Activated CD4-positive, alpha-beta T cell treated with anti-CD3 and anti-CD28 coated beads, Interleukin-2, amount 10 ng/mL, durations not matched to agents 7 days and 5 days (primary cell): ENCODE results near the gene SMO. TPM values are rescaled to one million over a fixed set of nuclear protein-coding genes. Genes with fewer than 3 reads are reported as not detected.
"Not testable (repeated sequence)": the region's sequence is repeated elsewhere in the genome, so short reads cannot be mapped to it uniquely, and the experiment has no call there.

Source experiments
- CTCF ChIA-PET: fragments of 350-600 bp; sonication (Branson Sonifier 250); formaldehyde crosslinking; loops from one replicate; lab custom pipeline; 2021; ENCODE audit warnings: antibody characterized with exemption; lab: Charles Lee
- POLR2A ChIA-PET: fragments of 350-600 bp; sonication (Branson Sonifier 250); formaldehyde crosslinking; loops from one replicate; lab custom pipeline; 2021; ENCODE audit warnings: antibody characterized with exemption; lab: Charles Lee
- DNase-seq: peaks from one replicate; pipeline ENCODE4 v3.0.0-alpha.2; 2020
- H3K27ac Mint-ChIP-seq: one replicate; pipeline ENCODE4 v1.8.0; 2021; ENCODE audit warnings: mild to moderate bottlenecking, moderate library complexity, mixed read lengths
- H3K27me3 Mint-ChIP-seq: one replicate; pipeline ENCODE4 v1.8.0; 2021; ENCODE audit warnings: mixed read lengths
- H3K36me3 Mint-ChIP-seq: one replicate; pipeline ENCODE4 v1.8.0; 2021; ENCODE audit warnings: low read depth, mixed read lengths
- H3K4me1 Mint-ChIP-seq: one replicate; pipeline ENCODE4 v1.8.0; 2021; ENCODE audit warnings: mixed read lengths
- H3K4me3 Mint-ChIP-seq: one replicate; pipeline ENCODE4 v1.8.0; 2021; ENCODE audit warnings: mild to moderate bottlenecking, moderate library complexity, mixed read lengths
- H3K9me3 Mint-ChIP-seq: one replicate; pipeline ENCODE4 v1.8.0; 2021; ENCODE audit warnings: mixed read lengths
- total RNA-seq, 2 experiments: library from RNA; stranded (reverse); gene quantifications; one replicate each; pipeline ENCODE4 v1.2.3, GENCODE V29; 2021

The SMO gene
- total RNA-seq, 2 experiments from 2014 or later = not detected

DNA sequence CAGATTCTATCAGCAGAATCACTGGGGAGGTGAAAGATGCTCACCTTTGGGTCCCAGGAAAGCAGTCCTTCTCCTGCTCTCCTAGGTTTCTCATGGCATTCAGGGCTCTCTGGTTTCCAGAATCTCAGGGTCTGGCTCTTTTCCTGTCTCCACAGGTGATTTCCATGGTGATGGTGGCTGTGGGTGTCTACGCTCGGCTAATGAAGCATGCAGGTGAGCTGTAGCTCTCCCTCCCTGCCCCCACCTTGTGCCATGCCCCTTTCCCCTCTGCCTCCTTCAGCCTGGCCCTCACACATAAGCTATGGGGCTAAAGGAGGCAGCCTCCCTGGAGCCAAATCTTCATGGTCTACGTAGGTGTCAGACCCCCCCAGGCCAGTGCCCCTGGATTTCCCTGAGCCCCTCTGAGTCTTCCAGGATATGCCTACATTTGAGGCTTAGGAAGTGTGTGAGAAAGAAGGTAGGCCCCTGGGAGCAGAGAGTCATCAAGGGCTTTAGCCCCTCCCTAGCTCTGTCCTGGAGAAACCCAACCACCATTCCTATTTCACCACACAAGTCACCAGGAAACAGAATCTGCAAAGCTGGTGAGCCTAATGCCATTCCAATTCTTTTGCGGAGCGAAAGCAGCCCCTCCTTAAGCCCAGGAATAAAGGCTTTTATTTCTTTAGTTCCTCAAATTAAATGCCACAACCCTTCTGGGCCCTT, 26.8 kb upstream of the SMO start:
- Mint-ChIP-seq H3K36me3 (no peaks in the 10 kb centered on the region), H3K27ac (no peak overlapping the region), H3K9me3 (no peaks in the 10 kb centered on the region), H3K27me3 (no peaks in the 10 kb centered on the region), H3K4me3 (no peak overlapping the region), H3K4me1 (no peaks in the 10 kb centered on the region)
- no peak for DNase-seq
- CTCF ChIA-PET = no interaction called here
- POLR2A ChIA-PET = no interaction called here

DNA sequence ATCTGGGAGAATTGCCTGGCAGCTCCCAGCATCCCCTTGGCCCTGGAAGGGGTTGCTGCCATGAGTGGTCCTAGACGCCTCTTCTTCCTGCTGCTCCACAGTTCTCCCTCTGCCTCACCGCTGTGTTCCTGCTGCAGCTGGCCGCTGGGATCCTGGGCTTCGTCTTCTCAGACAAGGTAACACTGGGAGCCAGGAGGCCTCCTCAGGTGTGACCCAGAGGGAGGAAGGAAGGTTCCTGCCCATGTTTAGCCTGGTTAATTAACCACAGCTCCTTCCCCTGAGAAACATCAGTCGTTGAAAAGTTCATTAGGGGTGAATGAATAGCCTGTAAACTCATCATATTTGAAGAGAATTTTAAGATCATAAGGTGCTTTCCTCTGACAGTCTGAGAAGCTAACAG, 25.7 kb upstream of the SMO start:
- Mint-ChIP-seq H3K27me3 (no peaks in the 10 kb centered on the region), H3K4me3 (no peak overlapping the region), H3K27ac (no peak overlapping the region), H3K4me1 (no peaks in the 10 kb centered on the region), H3K9me3 (no peaks in the 10 kb centered on the region), H3K36me3 (no peaks in the 10 kb centered on the region)
- CTCF ChIA-PET = interaction anchor here (1.3 to 1.9 kb wide), 3 partner anchors 12 to 46 kb away, joined by 3 to 8 read pairs (median 5); no protein-coding TSS in a partner anchor
- no peak for DNase-seq
- POLR2A ChIA-PET = interaction anchor here (0.5 kb wide), 1 partner anchor 407 kb away, joined by 3 read pairs; no protein-coding TSS in a partner anchor

DNA sequence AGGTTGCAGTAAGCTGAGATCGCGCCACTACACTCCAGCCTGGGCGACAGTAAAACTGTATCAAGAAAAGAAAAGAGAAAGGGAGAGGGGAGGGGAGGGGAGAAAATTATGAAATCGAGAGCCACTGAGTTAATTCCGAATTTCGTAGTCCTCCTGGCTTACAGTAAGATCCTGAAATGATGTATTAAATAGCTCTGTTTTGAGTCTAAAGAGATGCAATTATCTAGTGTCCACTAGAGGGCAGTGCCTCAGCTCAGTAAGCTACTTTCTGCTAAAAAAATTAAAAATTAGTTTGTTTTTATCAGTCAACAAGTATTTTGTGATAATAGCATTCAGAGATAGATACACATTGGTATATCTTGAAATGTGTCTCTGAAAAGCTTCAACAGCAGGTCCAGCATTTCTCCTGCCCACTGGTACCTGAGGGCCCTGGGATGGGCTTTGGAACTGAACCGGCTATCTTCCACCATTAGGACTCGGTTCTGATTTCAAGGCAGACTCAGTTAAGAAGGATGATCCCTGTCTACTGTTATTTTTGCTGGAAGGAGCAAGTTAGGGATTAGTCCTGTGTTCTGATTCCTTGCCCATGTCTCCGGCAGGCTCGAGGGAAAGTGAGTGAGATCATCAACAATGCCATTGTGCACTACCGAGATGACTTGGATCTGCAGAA, 24.4 kb upstream of the SMO start:
- ChIA-PET CTCF (interaction anchor here (0.7 to 1.9 kb wide), 19 partner anchors 8 to 261 kb away, joined by 3 to 11 read pairs (median 3); no protein-coding TSS in a partner anchor), POLR2A (no interaction called here)
- no peaks in the 10 kb centered on the region for H3K9me3 Mint-ChIP-seq
- no peaks in the 10 kb centered on the region for H3K27me3 Mint-ChIP-seq
- peak; percentile 34 for DNase-seq
- H3K27ac Mint-ChIP-seq = no peak overlapping the region
- no peak overlapping the region for H3K4me3 Mint-ChIP-seq
- H3K36me3 Mint-ChIP-seq = no peaks in the 10 kb centered on the region
- H3K4me1 Mint-ChIP-seq = peaks cover 10% of the 10 kb centered on the region

DNA sequence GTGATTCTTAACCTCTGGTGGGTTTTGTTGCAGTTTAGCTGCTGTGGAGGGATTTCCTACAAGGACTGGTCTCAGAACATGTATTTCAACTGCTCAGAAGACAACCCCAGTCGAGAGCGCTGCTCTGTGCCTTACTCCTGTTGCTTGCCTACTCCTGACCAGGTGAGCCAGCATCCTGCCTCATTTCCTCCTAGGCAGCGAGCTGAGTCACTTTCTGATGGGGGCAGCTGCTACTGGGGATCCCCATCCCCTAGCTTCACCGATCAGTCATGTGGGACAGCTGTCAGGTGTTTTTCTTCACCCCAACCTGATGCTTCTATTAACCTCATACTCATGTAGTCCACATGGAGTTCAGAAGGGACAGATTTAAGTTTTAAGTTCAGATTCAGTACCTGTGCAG, 21.7 kb upstream of the SMO start:
- POLR2A ChIA-PET = no interaction called here
- no peaks in the 10 kb centered on the region for H3K36me3 Mint-ChIP-seq

DNA sequence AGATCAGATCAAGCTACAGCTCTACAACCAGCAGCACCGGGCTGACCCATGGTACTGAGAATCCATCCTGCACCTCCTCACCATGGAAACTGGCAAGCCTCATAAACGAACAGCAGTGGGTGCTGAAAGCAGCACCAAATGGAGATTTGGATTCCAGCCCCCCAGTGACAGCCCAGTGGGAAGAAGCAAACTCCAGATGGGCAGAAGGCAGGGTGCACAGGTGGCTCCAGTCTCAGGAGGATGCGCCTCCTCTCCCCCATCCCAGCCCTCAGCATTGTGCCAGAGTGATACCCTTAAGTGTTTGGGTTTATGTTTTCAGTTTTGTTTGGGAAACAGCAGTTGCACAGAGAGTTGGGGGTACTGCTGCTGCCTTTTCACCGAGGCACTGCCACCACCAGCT, 20.6 kb upstream of the SMO start:
- H3K27me3 Mint-ChIP-seq = peaks cover 2% of the 10 kb centered on the region
- DNase-seq = no peak
- CTCF ChIA-PET = interaction anchor here (0.5 kb wide), 1 partner anchor 363 kb away, joined by 3 read pairs; no protein-coding TSS in a partner anchor
- no peaks in the 10 kb centered on the region for H3K9me3 Mint-ChIP-seq
- H3K4me3 Mint-ChIP-seq = no peak overlapping the region
- H3K36me3 Mint-ChIP-seq = no peaks in the 10 kb centered on the region
- H3K27ac Mint-ChIP-seq = no peak overlapping the region
- peaks cover 19% of the 10 kb centered on the region for H3K4me1 Mint-ChIP-seq
- POLR2A ChIA-PET = no interaction called here

More for the DNA sequence above, 21.7 kb upstream of the SMO start:
- CTCF ChIA-PET = interaction anchor here (1.4 kb wide), 1 partner anchor 52 kb away, joined by 4 read pairs; no protein-coding TSS in a partner anchor
- peaks cover 2% of the 10 kb centered on the region for H3K27me3 Mint-ChIP-seq
- no peak overlapping the region for H3K4me3 Mint-ChIP-seq
- no peaks in the 10 kb centered on the region for H3K9me3 Mint-ChIP-seq
- H3K4me1 Mint-ChIP-seq = peaks cover 19% of the 10 kb centered on the region
- H3K27ac Mint-ChIP-seq = no peak overlapping the region
- DNase-seq = no peak

DNA sequence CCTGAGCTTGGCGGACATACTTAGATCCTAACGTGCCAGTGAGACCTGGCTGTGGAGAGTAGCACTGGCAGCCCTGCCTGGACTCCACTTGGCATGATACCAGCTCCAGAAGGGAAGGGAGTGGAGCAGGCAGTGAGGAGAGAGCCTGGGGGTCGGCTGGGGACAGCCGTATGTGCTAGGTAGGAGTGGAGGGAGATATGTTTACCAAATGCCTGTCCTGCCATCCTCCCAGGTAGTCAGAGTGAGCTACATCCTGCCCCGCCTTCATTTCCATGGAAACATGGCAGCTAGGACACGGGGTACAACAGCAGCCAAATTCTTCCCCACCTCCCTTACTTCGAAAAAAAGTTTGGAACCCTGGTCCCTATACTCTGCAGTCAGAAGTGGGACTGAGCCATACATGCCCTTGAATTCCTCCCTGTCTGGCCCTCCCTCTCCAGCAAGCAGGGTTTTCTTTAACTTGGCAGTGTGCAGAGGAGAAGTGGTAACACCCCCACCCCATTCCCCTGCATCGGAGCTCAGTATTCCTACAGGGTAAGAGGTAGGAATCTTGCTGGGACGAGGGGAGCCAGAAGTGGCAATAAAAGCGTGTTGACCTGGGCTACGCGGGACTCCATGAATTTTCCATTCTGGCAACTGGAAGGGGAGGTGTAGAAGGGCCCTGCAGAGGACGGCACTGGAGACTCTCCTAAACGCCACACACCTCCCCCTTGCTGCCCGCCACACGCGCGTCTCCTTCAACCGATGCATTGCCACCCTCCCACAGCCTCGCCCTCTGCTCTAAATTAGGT, 20.0 kb upstream of the SMO start:
- POLR2A ChIA-PET = no interaction called here
- Mint-ChIP-seq H3K4me1 (peaks cover 19% of the 10 kb centered on the region), H3K9me3 (no peaks in the 10 kb centered on the region), H3K36me3 (no peaks in the 10 kb centered on the region), H3K27me3 (peaks cover 2% of the 10 kb centered on the region), H3K4me3 (peak overlapping the region; percentile 45), H3K27ac (no peak overlapping the region)
- CTCF ChIA-PET = interaction anchor here (0.5 kb wide), 2 partner anchors 225 to 362 kb away, joined by 3 to 5 read pairs; no protein-coding TSS in a partner anchor
- DNase-seq = no peak

DNA sequence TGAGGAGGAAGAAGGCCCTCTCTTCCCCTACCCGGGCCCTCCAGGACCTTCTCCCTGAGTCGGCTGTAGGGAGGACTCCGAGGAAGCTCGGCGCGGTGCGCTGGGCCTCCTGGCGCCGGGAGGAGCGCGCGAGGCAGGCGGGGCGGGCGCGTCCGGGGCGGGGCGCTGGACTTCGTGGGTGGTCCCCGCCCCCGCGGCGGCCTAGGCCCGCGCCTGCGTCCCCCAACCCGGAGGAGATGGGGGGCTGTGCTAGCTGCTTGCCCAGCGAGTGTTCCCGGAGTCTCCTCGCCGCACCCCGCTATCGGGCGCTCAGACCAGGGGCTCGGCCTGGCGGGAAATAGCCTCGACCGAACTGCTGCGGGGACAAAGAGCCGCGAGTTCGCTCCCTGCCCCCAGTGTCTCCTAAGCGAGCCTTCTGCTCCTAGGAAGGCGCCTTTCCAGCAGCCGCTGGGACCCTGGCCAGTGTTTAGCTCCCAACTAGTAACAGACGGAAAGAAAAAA, 19.2 kb upstream of the SMO start:
- H3K27me3 Mint-ChIP-seq = peaks cover 2% of the 10 kb centered on the region
- no peaks in the 10 kb centered on the region for H3K36me3 Mint-ChIP-seq
- ChIA-PET CTCF (no interaction called here), POLR2A (no interaction called here)
- peaks cover 19% of the 10 kb centered on the region for H3K4me1 Mint-ChIP-seq
- H3K4me3 Mint-ChIP-seq = peak overlapping the region; percentile 64
- no peak overlapping the region for H3K27ac Mint-ChIP-seq
- H3K9me3 Mint-ChIP-seq = no peaks in the 10 kb centered on the region
- peak; percentile 32 for DNase-seq

DNA sequence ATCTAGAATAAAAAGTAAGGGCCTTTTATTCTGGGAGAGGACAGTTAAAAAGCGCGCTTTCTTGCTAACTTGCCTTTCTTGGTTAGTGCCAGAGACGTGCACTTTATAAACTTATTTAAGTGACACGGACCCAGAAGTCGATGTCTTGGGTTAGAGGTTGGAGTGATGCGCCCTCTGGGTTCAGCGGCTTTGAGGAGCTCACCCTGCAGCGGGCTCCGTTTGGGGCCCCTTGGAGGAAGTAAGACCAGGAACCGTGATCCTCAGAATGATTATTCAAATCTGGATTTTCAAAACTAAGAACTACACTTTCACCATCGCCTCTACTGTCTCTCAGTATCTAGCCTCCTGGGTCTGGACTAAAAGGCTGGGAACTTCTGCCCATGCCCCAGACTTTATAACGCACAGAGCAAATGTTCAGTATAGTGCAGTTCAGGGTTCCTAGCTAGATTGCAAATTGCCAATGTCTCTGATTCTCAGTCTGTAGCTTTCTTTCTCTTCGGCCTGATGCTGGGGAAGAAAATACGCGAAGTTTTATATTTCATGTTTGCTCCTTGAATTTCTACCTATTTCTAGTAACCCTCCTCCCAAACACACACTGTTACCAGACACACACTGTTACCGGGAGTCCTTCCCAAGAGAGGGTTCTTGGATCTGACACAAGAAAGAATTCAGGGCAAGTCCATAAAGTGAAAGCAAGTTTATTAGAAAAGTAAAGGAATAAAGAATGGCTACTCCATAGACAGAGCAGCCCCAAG, 18.6 kb upstream of the SMO start:
- H3K4me1 Mint-ChIP-seq = peaks cover 19% of the 10 kb centered on the region
- H3K27ac Mint-ChIP-seq = no peak overlapping the region
- no peaks in the 10 kb centered on the region for H3K9me3 Mint-ChIP-seq
- peak overlapping the region; percentile 64 for H3K4me3 Mint-ChIP-seq
- POLR2A ChIA-PET = no interaction called here
- no peaks in the 10 kb centered on the region for H3K36me3 Mint-ChIP-seq
- peaks cover 8% of the 10 kb centered on the region for H3K27me3 Mint-ChIP-seq
- CTCF ChIA-PET = no interaction called here
- DNase-seq = peak; percentile 16

DNA sequence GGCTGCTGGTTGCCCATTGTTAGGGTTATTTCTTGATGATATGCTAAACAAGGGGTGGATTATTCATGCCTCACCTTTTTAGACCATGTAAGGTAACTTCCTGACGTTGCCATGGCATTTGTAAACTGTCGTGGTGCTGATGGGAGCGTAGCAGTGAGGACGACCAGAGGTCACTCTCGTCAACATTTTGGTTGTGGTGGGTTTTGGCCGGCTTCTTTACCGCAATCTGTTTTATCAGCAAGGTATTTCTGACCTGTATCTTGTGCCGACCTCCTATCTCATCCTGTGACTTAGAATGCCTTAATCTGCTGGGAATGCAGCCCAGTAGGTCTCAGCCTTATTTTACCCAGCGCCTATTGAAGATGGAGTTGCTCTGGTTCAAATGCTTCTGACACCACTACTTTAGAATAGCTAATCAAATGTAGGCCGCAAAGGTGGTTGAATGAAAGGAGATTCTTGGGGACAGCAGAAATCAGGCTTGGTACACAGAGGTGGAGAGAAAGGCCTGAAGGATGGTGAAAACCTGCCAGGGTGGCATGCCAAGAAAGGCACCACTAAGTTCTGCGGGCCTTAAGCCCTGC, 17.9 kb upstream of the SMO start:
- peaks cover 19% of the 10 kb centered on the region for H3K4me1 Mint-ChIP-seq
- POLR2A ChIA-PET = no interaction called here
- H3K36me3 Mint-ChIP-seq = no peaks in the 10 kb centered on the region
- no peak for DNase-seq
- no peaks in the 10 kb centered on the region for H3K9me3 Mint-ChIP-seq
- H3K27me3 Mint-ChIP-seq = peaks cover 11% of the 10 kb centered on the region
- H3K4me3 Mint-ChIP-seq = no peak overlapping the region
- H3K27ac Mint-ChIP-seq = no peak overlapping the region
- CTCF ChIA-PET = no interaction called here

DNA sequence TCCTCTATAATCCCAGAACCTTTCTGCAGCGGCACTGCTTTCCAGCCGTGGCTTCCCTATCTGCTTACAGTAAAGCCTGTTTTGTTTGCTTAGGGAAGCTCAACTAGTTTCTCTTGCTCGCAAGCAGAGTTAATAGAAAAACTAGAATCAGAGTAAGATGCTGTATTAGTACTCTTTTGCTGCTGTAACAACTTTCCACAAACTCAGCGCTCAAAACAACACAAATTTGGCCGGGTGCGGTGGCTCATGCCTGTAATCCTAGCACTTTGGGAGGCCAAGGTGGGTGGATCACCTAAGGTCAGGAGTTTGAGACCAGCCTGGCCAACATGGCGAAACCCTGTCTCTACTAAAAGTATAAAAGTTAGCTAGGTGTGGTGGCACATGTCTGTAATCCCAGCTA, 14.6 kb upstream of the SMO start:
- POLR2A ChIA-PET, H3K4me3 Mint-ChIP-seq, DNase-seq, CTCF ChIA-PET, H3K9me3 Mint-ChIP-seq, H3K27ac Mint-ChIP-seq, H3K36me3 Mint-ChIP-seq: not testable (repeated sequence)
- peaks cover 11% of the 10 kb centered on the region for H3K4me1 Mint-ChIP-seq
- peaks cover 20% of the 10 kb centered on the region for H3K27me3 Mint-ChIP-seq

DNA sequence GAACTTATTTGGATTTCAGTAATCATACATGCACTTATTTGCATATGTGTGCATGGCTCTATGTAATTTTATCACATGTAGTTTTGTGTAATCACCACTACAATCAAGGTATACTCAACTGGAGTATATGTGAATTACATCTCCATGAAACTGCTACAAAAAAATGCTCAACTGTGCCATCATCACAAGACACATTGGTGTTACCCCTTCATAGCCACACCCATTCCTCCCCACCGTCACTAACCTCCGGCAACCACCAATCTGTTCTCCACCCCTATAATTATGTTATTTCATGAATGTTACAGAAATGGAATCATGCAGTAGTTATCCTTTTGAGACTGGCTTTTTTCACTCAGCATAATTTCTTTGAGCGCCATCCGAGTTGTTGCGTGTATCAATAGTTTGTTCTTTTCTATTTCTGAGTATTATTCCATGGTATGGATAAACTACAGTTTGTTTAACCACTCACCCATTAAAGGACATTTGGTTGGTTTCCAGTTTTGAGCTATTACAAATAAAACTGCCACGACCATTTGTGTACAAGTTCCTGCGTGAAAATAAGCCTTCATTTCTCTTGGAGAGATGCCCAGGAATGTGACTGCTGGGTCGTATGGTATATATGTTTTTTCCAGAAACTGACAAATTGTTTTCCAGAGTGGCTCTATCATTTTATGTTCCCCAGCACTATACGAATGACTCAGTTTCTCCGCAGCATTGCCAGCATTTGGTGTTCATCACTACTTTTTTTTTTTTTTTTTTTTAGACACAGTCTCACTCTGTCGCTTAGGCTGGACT, 11.3 kb upstream of the SMO start:
- ChIA-PET POLR2A (no interaction called here), CTCF (interaction anchor here (1.0 to 1.6 kb wide), 2 partner anchors 121 to 166 kb away, joined by 3 to 4 read pairs; no protein-coding TSS in a partner anchor)
- Mint-ChIP-seq H3K27ac (no peak overlapping the region), H3K36me3 (no peaks in the 10 kb centered on the region), H3K4me1 (no peaks in the 10 kb centered on the region), H3K27me3 (peaks cover 34% of the 10 kb centered on the region), H3K4me3 (no peak overlapping the region), H3K9me3 (no peaks in the 10 kb centered on the region)
- no peak for DNase-seq
